B cell (primary cell): ENCODE data around the gene LRP1. TPM values are rescaled to one million over a fixed set of nuclear protein-coding genes. Genes with fewer than 3 reads are reported as not detected.

ENCODE experiments used
- ATAC-seq: fragments of 200-7000 bp; cut with Tn5 transposase; one replicate; pipeline ENCODE4 v1.10.0; 2021; ENCODE audit warnings: low read depth, mild to moderate bottlenecking, moderate number of reproducible peaks, moderate library complexity
- CTCF ChIA-PET: fragments of 350-600 bp; sonication (Branson Sonifier 250); formaldehyde crosslinking; loops from one replicate; lab custom pipeline; 2021; ENCODE audit warnings: antibody characterized with exemption, inconsistent platforms; lab: Charles Lee
- POLR2A ChIA-PET: fragments of 350-600 bp; sonication (Branson Sonifier 250); formaldehyde crosslinking; loops from one replicate; lab custom pipeline; 2021; ENCODE audit warnings: antibody characterized with exemption; lab: Charles Lee
- DNase-seq: peaks from one replicate; pipeline ENCODE4 v3.0.0; 2013
- H2AFZ ChIP-seq: 2 replicates; pipeline ENCODE4 v1.6.1; 2012; ENCODE audit warnings: mild to moderate bottlenecking, low read depth, low read length; ENCODE audit not compliant: insufficient read depth, poor library complexity, severe bottlenecking
- H3K27ac ChIP-seq, 2 donors: 1 replicate in 1 of 2; 2 replicates in 1 of 2; pipeline ENCODE4 v1.5.1; 2012 to 2013; ENCODE audit warnings: low read length in 2 of 2, mild to moderate bottlenecking in 2 of 2, moderate library complexity in 1 of 2
- H3K27me3 ChIP-seq, 4 experiments: fragments of 200-600 bp in 1 of 4; sonication (generic) in 1 of 4; replicated peaks in 1 of 4; 1 replicate in 2 of 4; 2 replicates in 2 of 4; pipeline versions ENCODE4 v1.6.1 to v1.7.0; 2013 to 2016; ENCODE audit warnings: low read length in 3 of 4, mild to moderate bottlenecking in 2 of 4, mixed read lengths in 1 of 4, moderate library complexity in 1 of 4; ENCODE audit not compliant: insufficient read depth in 4 of 4, control insufficient read depth in 3 of 4; ENCODE audit errors: control extremely low read depth in 1 of 4
- H3K36me3 ChIP-seq, 2 experiments: replicated peaks in 1 of 2; 1 replicate in 1 of 2; 2 replicates in 1 of 2; pipeline versions ENCODE4 v1.6.1 to v1.7.1; 2013; ENCODE audit warnings: low read length in 1 of 2; ENCODE audit not compliant: insufficient read depth in 2 of 2, control insufficient read depth in 1 of 2; ENCODE audit errors: control extremely low read depth in 1 of 2, extremely low read depth in 1 of 2
- H3K4me1 ChIP-seq, 2 donors: fragments of 200-600 bp in 1 of 2; sonication (generic) in 1 of 2; 1 replicate in 1 of 2; 2 replicates in 1 of 2; pipeline versions ENCODE4 v1.5.1 to v1.6.1; 2013 to 2017; ENCODE audit warnings: low read length in 2 of 2; ENCODE audit not compliant: control insufficient read depth in 2 of 2, insufficient read depth in 2 of 2
- H3K4me2 ChIP-seq: replicated peaks from 2 replicates; pipeline ENCODE3; 2012; ENCODE audit warnings: mild to moderate bottlenecking, low read depth, low read length; ENCODE audit not compliant: poor library complexity, severe bottlenecking
- H3K4me3 ChIP-seq, 5 experiments: fragments of 200-600 bp in 1 of 5; sonication (generic) in 1 of 5; 1 replicate in 3 of 5; 2 replicates in 2 of 5; pipeline versions ENCODE4 v1.5.1 to v1.7.0; 2011 to 2016; ENCODE audit warnings: low read length in 4 of 5, mild to moderate bottlenecking in 4 of 5, low read depth in 2 of 5, control low read depth in 1 of 5, moderate library complexity in 1 of 5; ENCODE audit not compliant: insufficient read depth in 1 of 5; ENCODE audit errors: control extremely low read depth in 1 of 5, extremely low read depth in 1 of 5
- H3K79me2 ChIP-seq: fragments of 200-600 bp; sonication (generic); one replicate; pipeline ENCODE4 v1.6.0; 2016; ENCODE audit warnings: low read length; ENCODE audit not compliant: control insufficient read depth, insufficient read depth
- H3K9ac ChIP-seq: fragments of 200-600 bp; sonication (generic); 2 replicates; pipeline ENCODE4 v1.6.1; 2017; ENCODE audit warnings: mild to moderate bottlenecking, low read length, moderate library complexity
- H3K9me3 ChIP-seq, 3 donors: one replicate each; pipeline versions ENCODE4 v1.6.1 to v1.7.1; 2013; ENCODE audit warnings: low read length in 2 of 3; ENCODE audit not compliant: control insufficient read depth in 2 of 3, insufficient read depth in 1 of 3; ENCODE audit errors: control extremely low read depth in 1 of 3
- H4K20me1 ChIP-seq: 2 replicates; pipeline ENCODE4 v1.6.0; 2012; ENCODE audit warnings: mild to moderate bottlenecking, low read length; ENCODE audit not compliant: insufficient read depth, control insufficient read depth, poor library complexity, severe bottlenecking
- H3K27ac Mint-ChIP-seq: one replicate; pipeline ENCODE4 v1.8.0; 2021; ENCODE audit warnings: mixed read lengths
- H3K27me3 Mint-ChIP-seq: one replicate; pipeline ENCODE4 v1.8.0; 2021; ENCODE audit warnings: mixed read lengths
- H3K4me1 Mint-ChIP-seq: one replicate; pipeline ENCODE4 v1.8.0; 2021; ENCODE audit warnings: mixed read lengths
- H3K4me3 Mint-ChIP-seq: one replicate; pipeline ENCODE4 v1.8.0; 2021; ENCODE audit warnings: mixed read lengths
- H3K9me3 Mint-ChIP-seq: one replicate; pipeline ENCODE4 v1.8.0; 2022; ENCODE audit warnings: mixed read lengths; ENCODE audit not compliant: insufficient read depth
- EZH2 ChIP-seq: IDR thresholded peaks from 2 replicates; pipeline ENCODE4 v1.6.1; 2012; ENCODE audit warnings: borderline replicate concordance, low read depth, mild to moderate bottlenecking, moderate library complexity, low read length; ENCODE audit not compliant: insufficient read depth, poor library complexity, severe bottlenecking
- WGBS: methylation state at CpG from one replicate; pipeline ENCODE4 v1.1.5; 2013; ENCODE audit warnings: missing lambda C conversion rate; ENCODE audit not compliant: insufficient coverage; 5-methylcytosine and 5-hydroxymethylcytosine counted together
- intact Hi-C: fragments of 100-400 bp; cut with micrococcal nuclease; formaldehyde crosslinking; loops from one replicate; pipeline ENCODE4 v1.10.0; 2022
- polyA plus RNA-seq: library from polyadenylated mRNA; depleted of rRNA; stranded (reverse); fragments of >200 nt; gene quantifications from 2 replicates; pipeline ENCODE4 v1.2.3, GENCODE V29; 2012
- total RNA-seq, 2 donors: library from RNA; stranded (reverse); fragments of 120-200 nt in 1 of 2; gene quantifications; 1 replicate in 1 of 2; 2 replicates in 1 of 2; pipeline versions ENCODE4 v1.2.3 to v1.2.4, GENCODE V29; 2013 to 2022
- TF ChIP-seq, protein P1 (sequence below): fragments of 200-600 bp; IDR thresholded peaks from one replicate; pipeline ENCODE4 v1.8.0; 2022; ENCODE audit warnings: antibody characterized with exemption, mild to moderate bottlenecking

The LRP1 gene
- total and polyA plus RNA-seq, 2 donors (not counting 1 experiment from before 2014, with no cell fraction given) = 2.0 to 4.1 TPM

DNA sequence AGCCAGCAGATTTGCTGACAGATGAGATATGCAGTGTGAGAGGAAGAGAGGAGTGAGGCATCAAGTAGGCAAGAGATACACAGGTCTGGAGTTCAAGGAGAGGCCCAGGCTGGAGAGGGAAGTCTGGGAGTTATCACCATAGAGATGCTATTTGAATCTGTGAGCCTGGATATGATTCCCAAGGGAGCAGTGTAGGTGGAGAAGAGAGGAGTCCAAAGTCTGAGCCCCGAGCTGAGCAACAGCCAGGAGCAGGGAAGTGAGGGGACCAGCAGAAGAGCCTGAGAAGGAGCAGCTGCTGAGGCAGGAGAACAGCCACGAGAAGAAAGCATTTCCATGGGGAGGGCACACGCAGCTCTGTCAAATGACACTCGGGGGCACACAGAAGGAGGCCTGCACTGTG is 68.2 kb downstream of the LRP1 start:
- ATAC-seq (no peak), DNase-seq (no peak)
- no peak for TF ChIP-seq EZH2
- TF ChIP-seq, protein P1, sequence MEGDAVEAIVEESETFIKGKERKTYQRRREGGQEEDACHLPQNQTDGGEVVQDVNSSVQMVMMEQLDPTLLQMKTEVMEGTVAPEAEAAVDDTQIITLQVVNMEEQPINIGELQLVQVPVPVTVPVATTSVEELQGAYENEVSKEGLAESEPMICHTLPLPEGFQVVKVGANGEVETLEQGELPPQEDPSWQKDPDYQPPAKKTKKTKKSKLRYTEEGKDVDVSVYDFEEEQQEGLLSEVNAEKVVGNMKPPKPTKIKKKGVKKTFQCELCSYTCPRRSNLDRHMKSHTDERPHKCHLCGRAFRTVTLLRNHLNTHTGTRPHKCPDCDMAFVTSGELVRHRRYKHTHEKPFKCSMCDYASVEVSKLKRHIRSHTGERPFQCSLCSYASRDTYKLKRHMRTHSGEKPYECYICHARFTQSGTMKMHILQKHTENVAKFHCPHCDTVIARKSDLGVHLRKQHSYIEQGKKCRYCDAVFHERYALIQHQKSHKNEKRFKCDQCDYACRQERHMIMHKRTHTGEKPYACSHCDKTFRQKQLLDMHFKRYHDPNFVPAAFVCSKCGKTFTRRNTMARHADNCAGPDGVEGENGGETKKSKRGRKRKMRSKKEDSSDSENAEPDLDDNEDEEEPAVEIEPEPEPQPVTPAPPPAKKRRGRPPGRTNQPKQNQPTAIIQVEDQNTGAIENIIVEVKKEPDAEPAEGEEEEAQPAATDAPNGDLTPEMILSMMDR = no peak
- Histone ChIP-seq H3K79me2 (no peaks in the 10 kb centered on the region), H3K27me3 (no peaks in the 10 kb centered on the region), H4K20me1 (no peaks in the 10 kb centered on the region), H3K4me1 (no peaks in the 10 kb centered on the region), H3K4me3 (no peak overlapping the region), H2AFZ (no peak overlapping the region), H3K9ac (no peak overlapping the region), H3K4me2 (no peak overlapping the region), H3K36me3 (no peaks in the 10 kb centered on the region), H3K9me3 (no peaks in the 10 kb centered on the region), H3K27ac (no peak overlapping the region)
- Mint-ChIP-seq H3K4me3 (no peak overlapping the region), H3K27ac (no peak overlapping the region), H3K27me3 (no peaks in the 10 kb centered on the region), H3K9me3 (no peaks in the 10 kb centered on the region), H3K4me1 (no peaks in the 10 kb centered on the region)
- 87% methylated on average over 4 of the region's 4 CpGs for WGBS
- ChIA-PET CTCF (interaction anchor here (1.8 kb wide), 1 partner anchor 13 kb away, joined by 5 read pairs; no protein-coding TSS in a partner anchor), POLR2A (no interaction called here)
- intact Hi-C loops = no loop called here

DNA sequence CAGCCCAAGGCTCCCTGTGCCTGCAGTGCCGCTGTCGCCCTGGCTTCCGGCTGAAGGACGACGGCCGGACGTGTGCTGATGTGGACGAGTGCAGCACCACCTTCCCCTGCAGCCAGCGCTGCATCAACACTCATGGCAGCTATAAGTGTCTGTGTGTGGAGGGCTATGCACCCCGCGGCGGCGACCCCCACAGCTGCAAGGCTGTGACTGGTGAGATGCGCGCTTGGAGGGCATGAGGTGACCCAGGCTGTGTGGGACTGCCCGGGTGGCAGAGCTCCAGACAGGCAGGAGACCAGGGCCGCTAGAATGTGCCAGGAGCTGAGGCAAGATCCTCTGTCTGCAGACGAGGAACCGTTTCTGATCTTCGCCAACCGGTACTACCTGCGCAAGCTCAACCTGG is 68.7 kb downstream of the LRP1 start:
- WGBS = 92% methylated on average over 22 of the region's 22 CpGs
- no peak overlapping the region for H3K4me3 ChIP-seq
- no peaks in the 10 kb centered on the region for H3K4me1 Mint-ChIP-seq
- POLR2A ChIA-PET = no interaction called here
- H3K36me3 ChIP-seq = no peaks in the 10 kb centered on the region
- no peak overlapping the region for H3K4me3 Mint-ChIP-seq
- no peak overlapping the region for H3K27ac ChIP-seq
- H3K4me1 ChIP-seq = no peaks in the 10 kb centered on the region
- DNase-seq (no peak), ATAC-seq (no peak)
- H3K27ac Mint-ChIP-seq = no peak overlapping the region
- H2AFZ ChIP-seq = no peak overlapping the region
- no peak overlapping the region for H3K4me2 ChIP-seq
- no peaks in the 10 kb centered on the region for H3K79me2 ChIP-seq
- CTCF ChIA-PET = interaction anchor here (1.8 kb wide), 1 partner anchor 14 kb away, joined by 5 read pairs; no protein-coding TSS in a partner anchor
- H4K20me1 ChIP-seq = no peaks in the 10 kb centered on the region
- no peaks in the 10 kb centered on the region for H3K9me3 Mint-ChIP-seq
- no peak for TF ChIP-seq EZH2
- TF ChIP-seq, protein P1 = no peak
- no peaks in the 10 kb centered on the region for H3K27me3 Mint-ChIP-seq
- intact Hi-C loops = no loop called here
- H3K9me3 ChIP-seq = no peaks in the 10 kb centered on the region
- H3K9ac ChIP-seq = no peak overlapping the region
- H3K27me3 ChIP-seq = no peaks in the 10 kb centered on the region
